Right lobe of liver (tissue), 6 donors: Measurements from ENCODE around the gene CYLC2. TPM values are rescaled to one million over a fixed set of nuclear protein-coding genes. Genes with fewer than 3 reads are reported as not detected.

ENCODE experiments used
- ATAC-seq, 4 donors: fragments of 200-7000 bp; cut with Tn5 transposase; one replicate each; pipeline ENCODE4 v1.9.1; 2020; ENCODE audit warnings: mild to moderate bottlenecking in 4 of 4, moderate library complexity in 4 of 4
- DNase-seq, 3 donors: peaks; one replicate each; pipeline ENCODE4 v3.0.0-alpha.2; 2020
- H3K27ac ChIP-seq, 3 donors: fragments of 200-600 bp; one replicate each; pipeline ENCODE4 v1.8.0; 2022
- H3K27me3 ChIP-seq, 2 donors: fragments of 200-600 bp; one replicate each; pipeline ENCODE4 v1.8.0; 2022
- H3K36me3 ChIP-seq, 4 donors: fragments of 200-600 bp; sonication (generic) in 1 of 4; one replicate each; pipeline versions ENCODE4 v1.5.1 to v1.8.0; 2017 to 2022; ENCODE audit warnings: control low read depth in 1 of 4
- H3K4me1 ChIP-seq, 4 donors: fragments of 200-600 bp; sonication (generic) in 1 of 4; one replicate each; pipeline versions ENCODE4 v1.5.1 to v1.8.0; 2017 to 2022; ENCODE audit warnings: control low read depth in 1 of 4
- H3K4me3 ChIP-seq, 3 donors: fragments of 200-600 bp; one replicate each; pipeline ENCODE4 v1.8.0; 2022
- H3K9me3 ChIP-seq, 4 donors: fragments of 200-600 bp; sonication (generic) in 1 of 4; one replicate each; pipeline versions ENCODE4 v1.5.1 to v1.8.0; 2017 to 2022; ENCODE audit warnings: control low read depth in 1 of 4
- POLR2A ChIP-seq: fragments of 450-650 bp; IDR thresholded peaks from one replicate; pipeline ENCODE4 v1.6.1; 2017; ENCODE audit warnings: antibody characterized with exemption, mild to moderate bottlenecking
- WGBS: methylation state at CpG from one replicate; pipeline ENCODE4 v1.1.6; 2018; ENCODE audit warnings: low coverage, low lambda C conversion rate; ENCODE audit not compliant: insufficient coverage; ENCODE audit errors: missing lambda C conversion rate; 5-methylcytosine and 5-hydroxymethylcytosine counted together
- intact Hi-C, 2 donors: fragments of 100-400 bp; cut with DNase I; formaldehyde crosslinking; loops; one replicate each; pipeline versions ENCODE4 v1.11.2 to v1.14.1; 2022
- total RNA-seq, 6 experiments: library from RNA; depleted of rRNA in 2 of 6; stranded (reverse); fragments of >200 nt in 2 of 6; fragmentation: NEBNext Ultra II Directional in 3 of 6; extraction: Animal tissue kit (Norgen Biotek cat#: 25700) in 3 of 6; gene quantifications; one replicate each; pipeline versions ENCODE4 v1.1.0 to v1.2.4, GENCODE V29; 2016 to 2023
- TF ChIP-seq, protein P1 (sequence below), 4 donors: fragments of 200-600 bp in 3 of 4; fragments of 450-650 bp in 1 of 4; IDR thresholded peaks; one replicate each; pipeline versions ENCODE4 v1.5.1 to v1.8.0; 2016 to 2022; ENCODE audit warnings: antibody characterized with exemption in 4 of 4, mild to moderate bottlenecking in 2 of 4
- donor health status: DM: no; HTN: yes; CAD: no.
- donor health status: DM: no; HTN: no; CAD: no.
- donor health status: DM: no; HTN: no; CAD: no.
- donor health status: DM: no; HTN: yes; CAD: no.
- donor health status: DM: no; HTN: yes; CAD: no.

Gene CYLC2
- total RNA-seq, 6 experiments from 2014 or later = not detected

DNA sequence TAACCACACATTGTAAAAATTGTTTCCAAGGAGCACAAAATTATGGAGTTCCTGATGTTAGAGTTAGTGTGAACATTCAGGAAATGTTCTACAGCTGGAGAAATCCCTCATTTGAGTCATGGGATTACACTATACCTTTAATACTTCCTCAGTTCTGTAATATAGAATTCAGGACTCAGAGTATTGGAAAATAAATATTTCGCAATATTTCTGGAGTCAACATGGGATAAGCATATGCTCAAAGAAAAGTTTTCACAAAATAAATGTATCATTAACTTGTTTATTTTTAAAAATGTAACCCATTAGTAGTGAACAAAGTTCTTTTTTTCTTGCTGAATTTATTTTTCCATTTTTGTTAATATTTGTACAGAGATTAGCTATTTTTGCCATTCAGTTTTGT lies 8.6 kb downstream of the CYLC2 start:
- no peaks in the 10 kb centered on the region for H3K9me3 ChIP-seq
- no peak for ATAC-seq
- TF ChIP-seq, protein P1, sequence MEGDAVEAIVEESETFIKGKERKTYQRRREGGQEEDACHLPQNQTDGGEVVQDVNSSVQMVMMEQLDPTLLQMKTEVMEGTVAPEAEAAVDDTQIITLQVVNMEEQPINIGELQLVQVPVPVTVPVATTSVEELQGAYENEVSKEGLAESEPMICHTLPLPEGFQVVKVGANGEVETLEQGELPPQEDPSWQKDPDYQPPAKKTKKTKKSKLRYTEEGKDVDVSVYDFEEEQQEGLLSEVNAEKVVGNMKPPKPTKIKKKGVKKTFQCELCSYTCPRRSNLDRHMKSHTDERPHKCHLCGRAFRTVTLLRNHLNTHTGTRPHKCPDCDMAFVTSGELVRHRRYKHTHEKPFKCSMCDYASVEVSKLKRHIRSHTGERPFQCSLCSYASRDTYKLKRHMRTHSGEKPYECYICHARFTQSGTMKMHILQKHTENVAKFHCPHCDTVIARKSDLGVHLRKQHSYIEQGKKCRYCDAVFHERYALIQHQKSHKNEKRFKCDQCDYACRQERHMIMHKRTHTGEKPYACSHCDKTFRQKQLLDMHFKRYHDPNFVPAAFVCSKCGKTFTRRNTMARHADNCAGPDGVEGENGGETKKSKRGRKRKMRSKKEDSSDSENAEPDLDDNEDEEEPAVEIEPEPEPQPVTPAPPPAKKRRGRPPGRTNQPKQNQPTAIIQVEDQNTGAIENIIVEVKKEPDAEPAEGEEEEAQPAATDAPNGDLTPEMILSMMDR (IDR thresholded peaks at IDR 0.05) = no peak
- TF ChIP-seq POLR2A = no peak
- no peaks in the 10 kb centered on the region for H3K27me3 ChIP-seq
- H3K36me3 ChIP-seq = no peaks in the 10 kb centered on the region
- H3K4me1 ChIP-seq = no peaks in the 10 kb centered on the region
- intact Hi-C loops = no loop called here
- H3K27ac ChIP-seq = no peak overlapping the region
- 61% methylated on average over 1 of the region's 1 CpG for WGBS
- no peak for DNase-seq
- H3K4me3 ChIP-seq = no peak overlapping the region

DNA sequence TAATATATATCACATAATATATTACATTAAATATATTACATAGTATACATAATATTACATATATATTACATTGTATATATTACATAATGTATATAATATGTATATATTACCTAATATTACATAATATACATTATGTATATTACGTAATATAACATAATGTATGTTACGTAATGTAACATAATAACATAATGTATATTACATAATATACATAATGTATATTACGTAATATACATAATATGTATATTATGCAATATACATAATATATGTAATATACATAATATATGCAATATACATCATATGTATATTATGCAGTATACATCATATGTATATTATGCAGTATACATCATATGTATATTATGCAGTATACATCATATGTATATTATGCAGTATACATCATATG lies 19.1 kb downstream of the CYLC2 start:
- H3K4me1 ChIP-seq = no peaks in the 10 kb centered on the region
- TF ChIP-seq, protein P1 (IDR thresholded peaks at IDR 0.05) = no peak
- TF ChIP-seq POLR2A = no peak
- H3K36me3 ChIP-seq = no peaks in the 10 kb centered on the region
- ATAC-seq (no peak), DNase-seq (no peak)
- no peak overlapping the region for H3K27ac ChIP-seq
- no peaks in the 10 kb centered on the region for H3K27me3 ChIP-seq
- intact Hi-C loops = no loop called here
- 85% methylated on average over 3 of the region's 3 CpGs for WGBS
- H3K9me3 ChIP-seq = no peaks in the 10 kb centered on the region
- no peak overlapping the region for H3K4me3 ChIP-seq

DNA sequence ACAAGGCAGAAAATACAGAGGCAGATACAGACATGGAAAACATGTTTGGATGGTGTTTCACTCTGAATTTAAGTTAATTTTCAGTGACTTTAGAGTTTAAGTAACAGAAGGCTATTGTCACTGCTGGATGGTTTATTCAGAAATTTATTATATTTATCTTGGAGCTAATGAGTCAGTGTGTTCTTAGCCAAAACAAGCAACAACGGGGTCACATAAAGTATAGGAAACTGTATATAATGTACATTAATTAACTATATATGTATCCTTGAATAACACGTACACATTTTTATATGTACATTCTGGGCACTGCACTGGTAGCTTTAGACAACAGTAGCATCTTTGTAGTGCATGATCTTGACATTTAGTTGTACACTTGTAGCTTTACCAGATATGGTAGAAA lies 30.7 kb downstream of the CYLC2 start:
- TF ChIP-seq, protein P1 (IDR thresholded peaks at IDR 0.05) = no peak
- TF ChIP-seq POLR2A = no peak
- Histone ChIP-seq H3K27me3 (no peaks in the 10 kb centered on the region), H3K27ac (no peak overlapping the region), H3K4me3 (no peak overlapping the region), H3K9me3 (no peaks in the 10 kb centered on the region), H3K4me1 (no peaks in the 10 kb centered on the region), H3K36me3 (no peaks in the 10 kb centered on the region)
- intact Hi-C loops = no loop called here
- ATAC-seq = no peak
- DNase-seq = no peak
- WGBS = 54% methylated on average over 2 of the region's 2 CpGs

DNA sequence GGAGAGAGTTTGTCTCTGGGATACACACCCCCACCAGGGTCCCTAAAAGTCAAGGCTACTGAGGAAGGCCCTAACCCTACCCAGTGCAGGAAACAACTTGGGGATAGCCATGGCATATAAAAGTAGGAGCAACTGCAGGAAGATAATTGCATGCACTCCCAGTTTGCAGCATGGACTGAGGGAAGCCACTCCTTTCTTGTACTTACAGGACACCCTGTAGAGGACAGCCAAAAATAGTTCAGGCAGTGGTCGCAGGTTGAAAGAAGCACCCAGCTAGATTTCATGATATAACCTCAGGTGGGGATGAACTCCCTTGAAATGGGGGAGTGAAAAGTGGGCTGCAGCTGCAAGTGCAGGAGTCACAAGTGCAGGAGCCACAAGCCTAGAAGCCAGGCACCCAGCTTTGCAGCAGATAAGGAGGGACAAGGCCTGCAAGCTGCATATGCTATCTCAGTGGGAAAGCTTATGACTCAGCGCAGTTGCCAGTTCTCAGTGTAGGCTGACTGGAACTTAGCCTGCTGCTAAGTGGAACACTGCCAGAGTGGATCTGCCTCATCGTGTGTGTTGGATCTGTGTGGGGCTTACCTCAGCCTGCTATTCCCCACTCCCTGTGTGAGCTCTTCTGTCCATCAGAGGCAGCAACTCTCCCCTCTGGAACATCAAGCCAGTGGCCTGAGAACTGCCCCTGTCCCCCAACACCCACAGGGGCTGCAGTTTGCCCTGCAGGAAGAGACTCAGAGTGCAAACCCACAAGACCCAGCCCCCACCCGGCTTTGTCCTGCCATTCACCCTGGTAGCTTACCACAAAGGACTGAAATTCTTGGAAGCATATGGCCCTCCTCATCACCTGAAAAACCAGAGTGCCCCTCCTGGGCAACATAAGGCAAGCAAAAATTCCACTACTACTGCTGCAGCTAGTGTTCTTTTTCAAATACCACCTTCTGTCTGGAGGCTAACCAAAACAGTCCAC lies 42.7 kb downstream of the CYLC2 start:
- Histone ChIP-seq H3K9me3 (no peaks in the 10 kb centered on the region), H3K4me3 (no peak overlapping the region), H3K4me1 (no peaks in the 10 kb centered on the region), H3K27ac (no peak overlapping the region), H3K27me3 (no peaks in the 10 kb centered on the region), H3K36me3 (no peaks in the 10 kb centered on the region)
- ATAC-seq = no peak
- TF ChIP-seq, protein P1 (IDR thresholded peaks at IDR 0.05) = no peak
- TF ChIP-seq POLR2A = no peak
- no peak for DNase-seq
- 80% methylated on average over 1 of the region's 4 CpGs for WGBS
- intact Hi-C loops = no loop called here
